A549 (cell line): ENCODE results near the gene UTS2B. TPM values are rescaled to one million over a fixed set of nuclear protein-coding genes. Genes with fewer than 3 reads are reported as not detected.

Experiments used
- ATAC-seq, 2 experiments: fragments of 200-7000 bp in 1 of 2; fragments of >200 bp in 1 of 2; cut with Nextera tagmentation in 1 of 2; cut with Tn5 transposase in 1 of 2; 3 replicates each; pipeline versions ENCODE4 v1.8.0 to v1.9.1; 2018 to 2020; ENCODE audit warnings: mild to moderate bottlenecking in 1 of 2, moderate library complexity in 1 of 2
- CTCF ChIA-PET: fragments of 300-600 bp; sonication (Branson Sonifier 250); formaldehyde crosslinking; extraction: SDS; loops from one replicate; lab custom pipeline; 2021; ENCODE audit warnings: antibody characterized with exemption, inconsistent platforms; lab: Yijun Ruan, JAX
- POLR2A ChIA-PET: fragments of 350-600 bp; formaldehyde crosslinking; extraction: SDS; loops from one replicate; lab custom pipeline; 2021; ENCODE audit warnings: antibody characterized with exemption, inconsistent platforms; lab: Yijun Ruan, JAX
- DNase-seq, 2 experiments: peaks; one replicate each; pipeline versions ENCODE4 v3.0.0 to v3.0.0-alpha.2; 2011 to 2016; ENCODE audit warnings: low read depth in 1 of 2, low spot score in 1 of 2
- FAIRE-seq: peaks from 2 replicates; lab custom pipeline; 2011; peaks lifted over from hg19 to GRCh38; lab: Jason Lieb, UNC
- H3K27ac ChIP-seq, 2 experiments: fragments of >200 bp; sonication (Bioruptor Twin); formaldehyde crosslinking; 3 replicates each; pipeline ENCODE4 v1.5.1; 2016 to 2017
- H3K4me1 ChIP-seq: fragments of >200 bp; sonication (Bioruptor Twin); formaldehyde crosslinking; 3 replicates; pipeline ENCODE4 v1.6.1; 2016
- H3K4me2 ChIP-seq: fragments of >200 bp; sonication (Bioruptor Twin); formaldehyde crosslinking; 3 replicates; pipeline ENCODE4 v1.6.1; 2016
- H3K4me3 ChIP-seq: fragments of >200 bp; sonication (Bioruptor Twin); formaldehyde crosslinking; 3 replicates; pipeline ENCODE4 v1.5.1; 2016
- H3K9me3 ChIP-seq: fragments of >200 bp; sonication (Bioruptor Twin); formaldehyde crosslinking; 3 replicates; pipeline ENCODE4 v1.6.1; 2016
- BCL3 ChIP-seq: fragments of >200 bp; sonication (Bioruptor Twin); formaldehyde crosslinking; IDR thresholded peaks from 3 replicates; pipeline ENCODE4 v1.6.1; 2016
- BHLHE40 ChIP-seq: IDR thresholded peaks from 2 replicates; pipeline ENCODE4 v1.6.1; 2012; ENCODE audit warnings: low read depth, low read length, inconsistent platforms
- CBX8 ChIP-seq: fragments of 200-600 bp; sonication (generic); IDR thresholded peaks from 2 replicates; pipeline ENCODE4 v1.6.1; 2016
- CEBPB ChIP-seq, 2 experiments: fragments of >200 bp in 1 of 2; sonication (Bioruptor Twin) in 1 of 2; formaldehyde crosslinking in 1 of 2; IDR thresholded peaks; 2 replicates each; pipeline ENCODE4 v1.6.1; 2012 to 2016
- CHD4 ChIP-seq: fragments of 200-600 bp; sonication (generic); IDR thresholded peaks from 2 replicates; pipeline ENCODE4 v1.6.1; 2016; ENCODE audit warnings: antibody characterized with exemption, mild to moderate bottlenecking, borderline replicate concordance
- EHMT2 ChIP-seq: fragments of 200-600 bp; sonication (generic); IDR thresholded peaks from 2 replicates; pipeline ENCODE4 v1.6.1; 2016; ENCODE audit warnings: antibody characterized with exemption, low read depth, mild to moderate bottlenecking, moderate library complexity
- EP300 ChIP-seq, 2 experiments: fragments of >200 bp; sonication (Bioruptor Twin); formaldehyde crosslinking; IDR thresholded peaks; 2 replicates in 1 of 2; 3 replicates in 1 of 2; pipeline ENCODE4 v1.6.1; 2016 to 2017
- ESRRA ChIP-seq: fragments of 150-350 bp; IDR thresholded peaks from 2 replicates; pipeline ENCODE4 v1.6.1; 2014; ENCODE audit warnings: mild to moderate bottlenecking, low read length, borderline replicate concordance
- FOSB ChIP-seq: fragments of 250-450 bp; sonication (Bioruptor Pico); IDR thresholded peaks from 2 replicates; pipeline ENCODE4 v1.5.0; 2020; ENCODE audit warnings: mild to moderate bottlenecking, moderate library complexity
- GATA3 ChIP-seq: IDR thresholded peaks from 2 replicates; pipeline ENCODE4 v1.6.1; 2012; ENCODE audit warnings: borderline replicate concordance
- HDAC2 ChIP-seq: fragments of 200-600 bp; sonication (generic); IDR thresholded peaks from 2 replicates; pipeline ENCODE4 v1.6.1; 2016
- HOXB5 ChIP-seq: fragments of 250-450 bp; sonication (Bioruptor Pico); IDR thresholded peaks from 2 replicates; pipeline ENCODE4 v1.5.0; 2020; ENCODE audit warnings: mild to moderate bottlenecking, moderate library complexity
- KDM5A ChIP-seq: fragments of 200-600 bp; sonication (generic); IDR thresholded peaks from 2 replicates; pipeline ENCODE4 v1.6.1; 2016; ENCODE audit warnings: antibody characterized with exemption, mild to moderate bottlenecking
- MAFK ChIP-seq: fragments of 450-650 bp; IDR thresholded peaks from 2 replicates; pipeline ENCODE4 v1.6.1; 2014; ENCODE audit not compliant: partially characterized antibody
- MAX ChIP-seq: IDR thresholded peaks from 2 replicates; pipeline ENCODE4 v1.6.1; 2012
- NPAS2 ChIP-seq: fragments of 250-450 bp; sonication (Bioruptor Pico); IDR thresholded peaks from 2 replicates; pipeline ENCODE4 v1.8.0; 2022; ENCODE audit warnings: mild to moderate bottlenecking, moderate library complexity, borderline replicate concordance
- NR3C1 ChIP-seq: fragments of >200 bp; sonication (Bioruptor Twin); formaldehyde crosslinking; IDR thresholded peaks from 3 replicates; pipeline ENCODE4 v1.6.1; 2017
- PHF8 ChIP-seq: fragments of 200-600 bp; sonication (generic); IDR thresholded peaks from 2 replicates; pipeline ENCODE4 v1.6.1; 2016; ENCODE audit warnings: low read depth, mild to moderate bottlenecking, antibody characterized with exemption, moderate library complexity, borderline replicate concordance
- POLR2A ChIP-seq: IDR thresholded peaks from 2 replicates; pipeline ENCODE4 v1.6.1; 2012; ENCODE audit warnings: mild to moderate bottlenecking, low read length
- POLR2AphosphoS2 ChIP-seq: conservative IDR thresholded peaks from 2 replicates; pipeline ENCODE4 v1.6.1; 2012; ENCODE audit warnings: low read length, improper control_type of control experiment, inconsistent platforms
- RAD21 ChIP-seq, 2 experiments: fragments of >200 bp in 1 of 2; sonication (Bioruptor Twin) in 1 of 2; formaldehyde crosslinking in 1 of 2; IDR thresholded peaks in 1 of 2; conservative IDR thresholded peaks in 1 of 2; 2 replicates in 1 of 2; 3 replicates in 1 of 2; pipeline ENCODE4 v1.6.1; 2012 to 2018; ENCODE audit warnings: inconsistent platforms in 1 of 2
- RCOR1 ChIP-seq: fragments of 150-350 bp; IDR thresholded peaks from 2 replicates; pipeline ENCODE4 v1.6.1; 2014; ENCODE audit warnings: antibody characterized with exemption, low read length, low read depth
- RFX5 ChIP-seq: fragments of 450-650 bp; IDR thresholded peaks from 2 replicates; pipeline ENCODE4 v1.7.1; 2014; ENCODE audit warnings: antibody characterized with exemption, mild to moderate bottlenecking, moderate library complexity
- SMC3 ChIP-seq: fragments of >200 bp; sonication (Bioruptor Twin); formaldehyde crosslinking; IDR thresholded peaks from 3 replicates; pipeline ENCODE4 v1.6.1; 2018; ENCODE audit warnings: inconsistent platforms
- SREBF2 ChIP-seq: fragments of 450-650 bp; IDR thresholded peaks from 2 replicates; pipeline ENCODE4 v1.6.1; 2014; ENCODE audit warnings: mild to moderate bottlenecking, moderate library complexity
- TFCP2L1 ChIP-seq: fragments of 250-450 bp; sonication (Bioruptor Pico); IDR thresholded peaks from 2 replicates; pipeline ENCODE4 v1.5.0; 2021; ENCODE audit warnings: mild to moderate bottlenecking
- USF2 ChIP-seq: fragments of 450-650 bp; IDR thresholded peaks from 2 replicates; pipeline ENCODE4 v1.6.1; 2014; ENCODE audit warnings: antibody characterized with exemption
- ZC3H11A ChIP-seq: fragments of 450-650 bp; IDR thresholded peaks from 2 replicates; pipeline ENCODE4 v1.6.1; 2014; ENCODE audit warnings: antibody characterized with exemption, mild to moderate bottlenecking
- ZSCAN20 ChIP-seq: fragments of 250-450 bp; sonication (Bioruptor Pico); IDR thresholded peaks from 2 replicates; pipeline ENCODE4 v1.8.0; 2022; ENCODE audit warnings: mild to moderate bottlenecking, moderate library complexity
- WGBS: methylation state at CpG from one replicate; pipeline ENCODE4 v1.1.6; 2017; ENCODE audit errors: missing lambda C conversion rate; 5-methylcytosine and 5-hydroxymethylcytosine counted together
- polyA plus RNA-seq, 4 experiments: library from polyadenylated mRNA; depleted of rRNA in 3 of 4; stranded (reverse); fragments of >200 nt; fragmentation: RNase III in 1 of 4; extraction: RNeasy Plus Mini Kit Qiagen cat#74134 plus additional on column Dnase treatment in 1 of 4; gene quantifications; 2 replicates in 3 of 4; 3 replicates in 1 of 4; pipeline ENCODE4 v1.2.3, GENCODE V29; 2011 to 2017
- TF ChIP-seq, protein P1 (sequence below): fragments of >200 bp; sonication (Bioruptor Twin); formaldehyde crosslinking; IDR thresholded peaks from 2 replicates; pipeline ENCODE4 v1.6.1; 2016
- TF ChIP-seq, protein P2 (sequence below): fragments of 150-350 bp; IDR thresholded peaks from 2 replicates; pipeline ENCODE4 v1.6.1; 2014; ENCODE audit warnings: low read depth, mild to moderate bottlenecking, low read length
- TF ChIP-seq, protein P3 (sequence below): fragments of 250-450 bp; sonication (Bioruptor Pico); IDR thresholded peaks from 2 replicates; pipeline ENCODE4 v1.5.0; 2021; ENCODE audit warnings: mild to moderate bottlenecking, moderate library complexity, borderline replicate concordance
- TF ChIP-seq, protein P4 (sequence below): IDR thresholded peaks from 2 replicates; pipeline ENCODE4 v1.6.1; 2012; ENCODE audit warnings: low read depth, borderline replicate concordance

Gene UTS2B
- polyA plus RNA-seq, 2 of the 4 experiments (the other 2 are of a cell fraction): 0.16 TPM; not detected in 1

GRCh38 chr3:191361456-191361855, 31.1 kb upstream of the UTS2B start:
- TF ChIP-seq NR3C1 (no peak), GATA3 (no peak), NPAS2 (CRISPR knock-in tag) (no peak), CEBPB (IDR thresholded peaks at IDR 0.05) (no peak), POLR2A (no peak)
- H3K9me3 ChIP-seq: no peaks in the 10 kb centered on the region
- H3K4me2 ChIP-seq: no peak overlapping the region
- POLR2A ChIA-PET: no interaction called here
- H3K4me1 ChIP-seq: peaks cover 9% of the 10 kb centered on the region
- no peak overlapping the region for H3K4me3 ChIP-seq
- no peak for ATAC-seq
- no peak for DNase-seq
- CTCF ChIA-PET: no interaction called here
- H3K27ac ChIP-seq: no peak overlapping the region
- WGBS: 88% methylated on average over 1 of the region's 1 CpG
- FAIRE-seq: no peak

- POLR2A ChIA-PET: no interaction called here
- FAIRE-seq: no peak
These were observed 30.3 kb upstream of the UTS2B start for GRCh38 chr3:191360620-191361019.

GRCh38 chr3:191358929-191359328, 28.6 kb upstream of the UTS2B start:
- DNase-seq: no peak
- ChIA-PET POLR2A (no interaction called here), CTCF (no interaction called here)
- Histone ChIP-seq H3K27ac (no peak overlapping the region), H3K9me3 (no peaks in the 10 kb centered on the region), H3K4me1 (peaks cover 19% of the 10 kb centered on the region), H3K4me3 (no peak overlapping the region), H3K4me2 (no peak overlapping the region)
- WGBS: 73% methylated on average over 2 of the region's 2 CpGs
- ATAC-seq: no peak
- no peak for FAIRE-seq
- no peak for TF ChIP-seq CBX8
- TF ChIP-seq HDAC2: no peak
- TF ChIP-seq ZSCAN20: no peak
- no peak for TF ChIP-seq EP300 (IDR thresholded peaks at IDR 0.05)
- TF ChIP-seq, protein P1, sequence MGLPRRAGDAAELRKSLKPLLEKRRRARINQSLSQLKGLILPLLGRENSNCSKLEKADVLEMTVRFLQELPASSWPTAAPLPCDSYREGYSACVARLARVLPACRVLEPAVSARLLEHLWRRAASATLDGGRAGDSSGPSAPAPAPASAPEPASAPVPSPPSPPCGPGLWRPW: no peak
- no peak for TF ChIP-seq BHLHE40
- no peak for TF ChIP-seq RAD21 (conservative IDR thresholded peaks at IDR 0.05 in 1 of 2, IDR thresholded peaks at IDR 0.05 in 1 of 2)
- TF ChIP-seq CHD4: no peak
- TF ChIP-seq CEBPB (IDR thresholded peaks at IDR 0.05): no peak
- no peak for TF ChIP-seq BCL3
- no peak for TF ChIP-seq KDM5A
- no peak for TF ChIP-seq MAX
- TF ChIP-seq HOXB5: no peak
- no peak for TF ChIP-seq RFX5
- TF ChIP-seq ESRRA: no peak
- TF ChIP-seq SMC3: no peak

More at GRCh38 chr3:191360620-191361019, 30.3 kb upstream of the UTS2B start:
- 87% methylated on average over 3 of the region's 3 CpGs for WGBS
- TF ChIP-seq TFCP2L1 (no peak), USF2 (no peak), NPAS2 (CRISPR knock-in tag) (no peak), RCOR1 (no peak), ZC3H11A (no peak), CBX8 (no peak), GATA3 (no peak), EHMT2 (no peak), FOSB (CRISPR knock-in tag) (no peak), HDAC2 (no peak), MAFK (no peak), PHF8 (no peak), POLR2AphosphoS2 (no peak), POLR2A (no peak), SREBF2 (no peak), KDM5A (no peak), EP300 (IDR thresholded peaks at IDR 0.05) (no peak)
- TF ChIP-seq, protein P2, sequence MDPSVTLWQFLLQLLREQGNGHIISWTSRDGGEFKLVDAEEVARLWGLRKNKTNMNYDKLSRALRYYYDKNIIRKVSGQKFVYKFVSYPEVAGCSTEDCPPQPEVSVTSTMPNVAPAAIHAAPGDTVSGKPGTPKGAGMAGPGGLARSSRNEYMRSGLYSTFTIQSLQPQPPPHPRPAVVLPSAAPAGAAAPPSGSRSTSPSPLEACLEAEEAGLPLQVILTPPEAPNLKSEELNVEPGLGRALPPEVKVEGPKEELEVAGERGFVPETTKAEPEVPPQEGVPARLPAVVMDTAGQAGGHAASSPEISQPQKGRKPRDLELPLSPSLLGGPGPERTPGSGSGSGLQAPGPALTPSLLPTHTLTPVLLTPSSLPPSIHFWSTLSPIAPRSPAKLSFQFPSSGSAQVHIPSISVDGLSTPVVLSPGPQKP: no peak
- TF ChIP-seq, protein P3, sequence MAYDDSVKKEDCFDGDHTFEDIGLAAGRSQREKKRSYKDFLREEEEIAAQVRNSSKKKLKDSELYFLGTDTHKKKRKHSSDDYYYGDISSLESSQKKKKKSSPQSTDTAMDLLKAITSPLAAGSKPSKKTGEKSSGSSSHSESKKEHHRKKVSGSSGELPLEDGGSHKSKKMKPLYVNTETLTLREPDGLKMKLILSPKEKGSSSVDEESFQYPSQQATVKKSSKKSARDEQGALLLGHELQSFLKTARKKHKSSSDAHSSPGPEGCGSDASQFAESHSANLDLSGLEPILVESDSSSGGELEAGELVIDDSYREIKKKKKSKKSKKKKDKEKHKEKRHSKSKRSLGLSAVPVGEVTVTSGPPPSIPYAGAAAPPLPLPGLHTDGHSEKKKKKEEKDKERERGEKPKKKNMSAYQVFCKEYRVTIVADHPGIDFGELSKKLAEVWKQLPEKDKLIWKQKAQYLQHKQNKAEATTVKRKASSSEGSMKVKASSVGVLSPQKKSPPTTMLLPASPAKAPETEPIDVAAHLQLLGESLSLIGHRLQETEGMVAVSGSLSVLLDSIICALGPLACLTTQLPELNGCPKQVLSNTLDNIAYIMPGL (CRISPR knock-in tag): no peak
- TF ChIP-seq, protein P4, sequence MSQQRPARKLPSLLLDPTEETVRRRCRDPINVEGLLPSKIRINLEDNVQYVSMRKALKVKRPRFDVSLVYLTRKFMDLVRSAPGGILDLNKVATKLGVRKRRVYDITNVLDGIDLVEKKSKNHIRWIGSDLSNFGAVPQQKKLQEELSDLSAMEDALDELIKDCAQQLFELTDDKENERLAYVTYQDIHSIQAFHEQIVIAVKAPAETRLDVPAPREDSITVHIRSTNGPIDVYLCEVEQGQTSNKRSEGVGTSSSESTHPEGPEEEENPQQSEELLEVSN: no peak
- ATAC-seq (no peak), DNase-seq (no peak)
- CTCF ChIA-PET: no interaction called here
- Histone ChIP-seq H3K4me1 (peaks cover 16% of the 10 kb centered on the region), H3K27ac (no peak overlapping the region), H3K4me2 (no peak overlapping the region), H3K4me3 (no peak overlapping the region), H3K9me3 (no peaks in the 10 kb centered on the region)
